ENCODE data around the gene ADAMTS1.
"Not testable (repeated sequence)": the region's sequence is repeated elsewhere in the genome, so short reads cannot be mapped to it uniquely, and the experiment has no call there.

ADAMTS1 gene

DNA sequence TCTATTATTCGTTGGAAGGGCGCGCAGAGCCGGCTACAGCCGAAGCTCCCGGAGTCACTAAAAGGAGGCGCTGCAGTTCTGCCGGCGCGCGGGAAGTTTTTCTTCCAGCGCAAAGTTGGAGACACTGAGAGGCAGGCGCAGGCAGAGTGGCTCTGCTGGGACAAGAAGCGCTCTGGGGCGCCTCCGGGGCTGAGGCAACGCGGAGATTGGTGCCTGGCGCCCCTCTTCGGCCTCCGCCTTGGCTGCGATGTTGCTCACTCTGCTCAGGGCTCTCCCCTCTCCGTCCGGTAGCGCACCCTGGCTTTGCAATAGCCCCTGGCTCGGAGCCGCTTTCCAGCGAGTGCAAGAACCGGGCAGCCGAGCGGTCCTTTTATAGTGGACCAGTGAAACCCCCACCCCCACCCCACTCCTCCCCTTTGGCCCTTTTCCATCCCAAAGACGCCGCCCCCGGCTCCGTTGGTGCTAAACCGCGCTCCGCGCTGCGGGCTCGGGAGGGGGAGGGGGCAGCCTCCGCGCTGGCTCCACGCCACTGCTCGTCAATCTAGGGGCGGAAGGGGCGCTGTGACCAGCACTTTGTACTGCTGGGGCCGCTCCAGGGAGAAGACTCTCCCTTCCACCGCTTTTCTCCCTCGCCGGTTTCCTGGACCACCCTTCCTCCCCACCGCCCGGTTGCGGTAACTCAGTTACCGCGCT is at the start of gene ADAMTS1:
ADAMTS1 (minus strand) TSS at position 344 of the 693 bp plus-strand sequence. CDS start 455 bp downstream, outside the sequence.
- peak; percentile 93 for DNase-seq (ENCODE audit: low spot score)

- DNase-seq (ENCODE audit: low spot score): no peak
Observed at GRCh38 chr21:26892151-26892550, 46.9 kb upstream of the ADAMTS1 start.

GRCh38 chr21:26888931-26889330 is 43.7 kb upstream of the ADAMTS1 start:
- DNase-seq (ENCODE audit: low spot score): no peak

- no peak for DNase-seq (ENCODE audit: low spot score)
Observed at GRCh38 chr21:26888256-26888655, 43.0 kb upstream of the ADAMTS1 start.

GRCh38 chr21:26887251-26887650 is 42.0 kb upstream of the ADAMTS1 start:
- no peak for DNase-seq (ENCODE audit: low spot score)

- DNase-seq (ENCODE audit: low spot score): no peak
Observed at GRCh38 chr21:26884436-26884835, 39.2 kb upstream of the ADAMTS1 start.

- DNase-seq (ENCODE audit: low spot score): no peak
Observed at GRCh38 chr21:26883768-26884167, 38.6 kb upstream of the ADAMTS1 start.

DNA sequence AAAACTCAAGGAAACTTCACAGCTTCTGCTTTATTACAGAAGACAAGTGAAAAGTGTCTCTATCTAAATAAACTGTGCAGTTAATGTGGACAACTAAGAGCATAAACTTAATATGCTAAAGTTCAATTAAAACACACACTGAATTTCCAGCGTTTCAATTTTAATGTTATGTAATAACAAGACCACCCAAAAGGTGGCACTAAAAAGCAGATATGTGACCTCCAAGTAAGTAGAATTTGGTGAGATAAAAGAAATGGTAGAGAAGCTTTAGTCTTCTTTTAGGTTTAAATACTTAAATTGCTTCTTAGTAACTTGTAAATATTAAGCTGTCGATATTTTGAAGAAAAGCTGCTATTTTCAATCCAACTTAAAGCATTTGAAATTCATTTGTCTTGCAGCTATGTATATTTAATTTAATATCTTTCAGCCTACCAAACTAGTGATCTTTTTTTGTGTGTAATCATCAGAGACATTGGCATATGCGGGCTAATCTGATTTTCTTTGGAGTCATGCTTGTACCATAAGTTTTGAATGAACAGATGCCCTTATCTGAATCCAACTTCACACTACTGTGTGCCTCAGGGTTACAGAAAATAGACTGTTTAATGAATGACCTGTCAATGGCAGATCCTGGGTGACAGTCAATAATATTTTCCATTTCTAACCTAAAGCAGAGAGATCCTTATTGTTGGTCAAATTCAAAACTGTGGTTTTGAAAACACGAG is 36.5 kb upstream of the ADAMTS1 start:
- DNase-seq (ENCODE audit: low spot score): no peak

DNA sequence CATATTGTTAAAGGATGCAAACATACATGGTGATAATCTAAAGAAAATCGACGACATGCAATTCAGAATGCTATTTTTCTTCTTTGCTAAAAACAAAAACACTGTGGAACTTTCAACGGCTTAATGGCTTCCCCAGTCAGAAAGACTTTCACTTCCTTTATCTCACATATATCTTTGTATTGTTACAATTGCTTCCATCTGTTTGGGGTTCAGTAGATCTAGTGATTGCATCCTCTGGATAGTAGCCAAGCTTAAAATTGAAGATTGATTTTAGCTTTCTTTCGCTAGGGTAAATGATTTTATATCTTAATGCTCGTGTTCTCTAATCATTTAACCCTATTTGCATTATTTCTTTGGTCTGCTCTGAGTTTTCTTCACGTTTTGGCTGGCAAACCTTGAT is 31.8 kb upstream of the ADAMTS1 start:
- DNase-seq (ENCODE audit: low spot score): no peak

- DNase-seq (ENCODE audit: low spot score): no peak
Observed at GRCh38 chr21:26874347-26874746, 29.1 kb upstream of the ADAMTS1 start.

GRCh38 chr21:26865857-26866256 is 20.6 kb upstream of the ADAMTS1 start:
- no peak for DNase-seq (ENCODE audit: low spot score)

DNA sequence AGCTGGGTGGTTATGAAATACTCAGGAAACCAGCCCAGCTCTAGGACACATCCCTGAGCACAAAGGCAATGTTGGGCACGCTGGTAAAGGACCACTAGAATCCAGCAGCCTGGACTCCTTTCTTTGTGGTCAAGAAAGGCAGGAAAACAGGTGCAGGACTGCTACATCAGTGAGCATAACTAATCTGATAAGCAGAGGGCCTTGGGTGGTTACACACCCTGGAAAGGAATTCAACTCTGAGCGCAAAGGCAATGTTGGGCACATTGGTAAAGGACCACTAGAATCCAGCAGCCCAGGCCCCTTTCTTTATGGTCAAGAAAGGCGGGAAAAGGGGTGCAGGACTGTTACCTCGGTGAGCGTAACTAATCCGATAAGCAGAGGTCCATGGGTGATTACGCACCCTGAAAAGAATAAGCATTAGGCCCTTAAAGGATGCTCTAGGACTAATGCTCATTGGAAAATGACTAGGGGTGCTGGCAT is 11.7 kb upstream of the ADAMTS1 start:
- not testable (repeated sequence) for DNase-seq (ENCODE audit: low spot score)

GRCh38 chr21:26854695-26855094 is 9.5 kb upstream of the ADAMTS1 start:
- DNase-seq (ENCODE audit: low spot score): not testable (repeated sequence)

GRCh38 chr21:26852423-26852822 is 7.2 kb upstream of the ADAMTS1 start:
- DNase-seq (ENCODE audit: low spot score): no peak

DNA sequence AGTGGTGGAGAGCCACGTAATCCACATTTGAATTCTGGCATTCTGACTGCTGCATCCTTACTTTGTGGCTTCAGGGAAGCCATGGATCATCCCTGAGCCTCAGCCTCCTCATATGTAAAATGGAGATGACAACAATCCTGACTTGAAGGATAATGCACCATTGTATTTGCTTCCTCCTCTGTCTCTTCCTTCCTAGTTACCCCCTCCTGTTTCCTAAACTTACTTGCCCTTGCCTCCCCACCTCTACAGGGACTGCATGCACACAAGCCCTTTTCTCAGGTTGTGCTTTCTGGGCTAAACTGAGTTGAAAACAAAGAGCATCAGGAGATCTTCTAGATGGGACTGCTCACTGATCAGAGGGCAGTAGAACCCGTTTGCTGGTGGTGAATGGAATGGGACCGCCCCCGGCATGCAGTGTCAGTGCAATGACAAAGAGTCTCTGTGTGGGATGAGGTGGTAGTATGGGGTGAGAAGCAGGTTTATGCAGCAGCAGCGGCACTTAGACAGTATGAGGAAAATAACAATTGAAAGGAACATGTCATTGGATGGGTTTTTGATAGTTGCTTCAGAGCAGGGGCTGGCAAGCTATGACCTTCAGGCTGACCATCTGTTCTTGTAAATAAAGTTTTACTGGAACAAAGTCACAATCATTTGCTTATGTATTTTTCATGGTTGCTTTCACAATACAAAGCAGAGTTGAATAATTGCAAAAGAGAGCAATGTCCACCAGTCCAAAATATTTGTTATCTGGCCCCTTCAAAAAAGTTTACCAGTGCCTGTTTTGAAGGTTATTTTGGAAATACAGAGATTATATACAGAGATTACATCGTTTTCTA is 6.1 kb upstream of the ADAMTS1 start:
- DNase-seq (ENCODE audit: low spot score): no peak

GRCh38 chr21:26850116-26850643 is 5.0 kb upstream of the ADAMTS1 start:
- peak; percentile 74 for DNase-seq (ENCODE audit: low spot score)

- peak; percentile 66 for DNase-seq (ENCODE audit: low spot score)
Observed at GRCh38 chr21:26849428-26850115, 4.4 kb upstream of the ADAMTS1 start.

DNA sequence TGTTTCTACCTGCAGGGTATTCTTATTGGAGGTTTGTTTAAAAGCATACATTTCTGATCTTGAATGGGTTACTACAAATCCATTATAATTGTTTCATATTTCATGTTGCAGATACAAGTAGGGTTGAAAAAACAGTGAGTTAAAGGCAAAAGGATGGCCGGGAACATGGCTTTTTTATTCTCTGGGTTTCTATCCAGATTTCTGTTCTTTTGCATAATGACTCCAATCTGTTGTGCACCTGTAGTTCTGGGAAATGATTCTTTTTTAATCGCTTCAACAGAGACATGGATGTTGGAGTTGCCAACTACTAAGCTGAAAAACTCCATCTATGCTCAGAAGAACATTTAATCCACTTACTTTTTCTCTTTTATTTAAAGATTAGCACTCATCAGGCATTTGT is 2.7 kb upstream of the ADAMTS1 start:
- DNase-seq (ENCODE audit: low spot score): no peak

GRCh38 chr21:26847002-26847401 is 1.8 kb upstream of the ADAMTS1 start:
- DNase-seq (ENCODE audit: low spot score): no peak

DNA sequence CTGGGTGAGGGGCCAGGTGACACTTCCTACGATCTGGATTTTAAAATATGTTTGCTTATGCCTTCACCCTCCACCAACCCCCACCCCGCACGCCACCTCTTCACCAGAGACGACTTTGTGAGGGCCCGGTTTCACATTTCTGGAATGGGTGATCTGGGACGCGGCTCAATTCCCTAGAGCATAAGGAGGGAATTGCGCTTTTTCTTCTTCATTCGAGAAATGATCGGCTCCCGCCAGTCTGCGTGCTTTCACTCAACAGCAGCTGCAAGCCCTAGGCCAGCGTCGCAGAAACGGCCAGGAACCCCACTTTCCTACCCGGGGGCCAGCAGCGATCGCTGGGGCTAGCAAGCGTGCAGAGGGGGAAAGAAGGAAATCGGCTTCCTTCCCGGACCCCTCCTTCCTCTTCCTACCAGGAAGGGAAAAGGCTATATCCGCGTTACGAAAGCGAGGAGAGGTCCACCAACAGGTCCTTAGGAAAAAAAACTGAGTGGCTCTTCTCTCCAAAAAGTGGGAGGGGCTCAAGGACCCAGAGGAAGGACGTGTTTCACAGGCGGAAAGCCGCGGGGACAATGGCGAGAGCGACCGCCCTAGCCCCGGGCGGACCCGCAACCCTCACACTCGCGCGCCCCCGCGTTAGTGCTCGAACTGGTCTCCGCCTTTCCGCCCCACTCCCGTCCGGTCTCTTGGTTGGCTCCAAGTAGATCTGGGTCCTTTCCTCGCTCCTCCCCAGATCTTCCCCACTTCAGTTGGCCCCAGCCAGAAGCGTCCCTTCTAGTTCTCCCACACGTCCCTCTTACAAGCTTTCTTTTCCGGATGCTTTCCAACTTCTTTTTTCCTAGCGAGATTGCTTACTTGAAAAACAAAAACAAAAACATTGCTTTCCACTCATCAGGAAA is 1.1 kb upstream of the ADAMTS1 start:
- DNase-seq (ENCODE audit: low spot score): peak; percentile 82

DNA sequence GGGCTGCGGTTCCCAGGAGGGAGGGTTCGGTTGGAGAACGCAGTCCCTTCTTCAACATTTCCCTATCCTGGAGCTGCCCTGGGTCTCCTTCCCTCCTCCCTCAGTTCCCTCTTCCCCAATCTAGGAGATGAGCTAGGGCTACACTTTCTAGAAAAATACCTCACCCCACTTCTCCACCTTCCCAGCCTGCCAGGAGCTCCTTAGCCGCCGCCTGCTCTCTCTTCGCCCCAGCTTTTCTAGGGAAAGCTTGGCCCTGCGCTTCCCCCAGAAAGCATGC is 488 bp upstream of the ADAMTS1 start:
- no peak for DNase-seq (ENCODE audit: low spot score)

Measured in putamen (tissue), 1 donor.